ENCODE data around the gene PPIL1. TPM values are rescaled to one million over a fixed set of nuclear protein-coding genes. Genes with fewer than 3 reads are reported as not detected.

The PPIL1 gene
- total RNA-seq, 6 experiments from 2014 or later = 36.1 to 46.8 (median 39.6) TPM

- H3K27ac Mint-ChIP-seq = no peak overlapping the region
Observed at GRCh38 chr6:36884610-36885009, 10.0 kb upstream of the PPIL1 start.

GRCh38 chr6:36875250-36875633 lies 639 bp upstream of the PPIL1 start:
- H3K27me3 Mint-ChIP-seq (ENCODE audit: insufficient read depth) = no peaks in the 10 kb centered on the region
- H3K4me1 Mint-ChIP-seq (ENCODE audit: low read depth) = peaks cover 61% of the 10 kb centered on the region
- no peak for DNase-seq
- peak overlapping the region; percentile 100 for H3K27ac Mint-ChIP-seq
- peak overlapping the region; percentile 99 for H3K4me3 Mint-ChIP-seq
- H3K36me3 Mint-ChIP-seq (ENCODE audit: low read depth) = peaks cover 13% of the 10 kb centered on the region; the same call in 1 of the 2 replicates
- no peaks in the 10 kb centered on the region for H3K9me3 Mint-ChIP-seq
- TF ChIP-seq CTCF (IDR thresholded peaks at IDR 0.05) = no peak

More at GRCh38 chr6:36884610-36885009, 10.0 kb upstream of the PPIL1 start:
- Mint-ChIP-seq H3K4me1 (ENCODE audit: low read depth) (peaks cover 37% of the 10 kb centered on the region), H3K4me3 (no peak overlapping the region), H3K27me3 (ENCODE audit: insufficient read depth) (no peaks in the 10 kb centered on the region; the same call in 1 of the 2 replicates), H3K36me3 (ENCODE audit: low read depth) (no peaks in the 10 kb centered on the region; the same call in 1 of the 2 replicates), H3K9me3 (no peaks in the 10 kb centered on the region)
- DNase-seq = no peak
- TF ChIP-seq CTCF (IDR thresholded peaks at IDR 0.05) = no peak

GRCh38 chr6:36873612-36874442 lies 776 bp downstream of the PPIL1 start:
- peaks cover 52% of the 10 kb centered on the region for H3K4me1 Mint-ChIP-seq (ENCODE audit: low read depth)
- TF ChIP-seq CTCF (IDR thresholded peaks at IDR 0.05) = peak; percentile 37; the same call in 1 of the 2 replicates
- no peaks in the 10 kb centered on the region for H3K27me3 Mint-ChIP-seq (ENCODE audit: insufficient read depth)
- H3K36me3 Mint-ChIP-seq (ENCODE audit: low read depth) = peaks cover 16% of the 10 kb centered on the region; the same call in 1 of the 2 replicates
- no peaks in the 10 kb centered on the region for H3K9me3 Mint-ChIP-seq
- no peak for DNase-seq
- H3K27ac Mint-ChIP-seq = peak overlapping the region; percentile 100
- H3K4me3 Mint-ChIP-seq = peak overlapping the region; percentile 99

GRCh38 chr6:36873115-36873514 lies 1.5 kb downstream of the PPIL1 start:
- Mint-ChIP-seq H3K9me3 (no peaks in the 10 kb centered on the region), H3K4me1 (ENCODE audit: low read depth) (peaks cover 53% of the 10 kb centered on the region), H3K36me3 (ENCODE audit: low read depth) (peaks cover 18% of the 10 kb centered on the region; the same call in 1 of the 2 replicates), H3K27ac (peak overlapping the region; percentile 100; the same call in 1 of the 2 replicates), H3K4me3 (peak overlapping the region; percentile 99), H3K27me3 (ENCODE audit: insufficient read depth) (no peaks in the 10 kb centered on the region)
- TF ChIP-seq CTCF (IDR thresholded peaks at IDR 0.05) = no peak
- no peak for DNase-seq

GRCh38 chr6:36871686-36872085 lies 2.9 kb downstream of the PPIL1 start:
- H3K36me3 Mint-ChIP-seq (ENCODE audit: low read depth) = peaks cover 29% of the 10 kb centered on the region; the same call in 1 of the 2 replicates

More at GRCh38 chr6:36871686-36872085, 2.9 kb downstream of the PPIL1 start:
- Mint-ChIP-seq H3K27ac (no peak overlapping the region), H3K4me1 (ENCODE audit: low read depth) (peaks cover 66% of the 10 kb centered on the region), H3K27me3 (ENCODE audit: insufficient read depth) (peaks cover 2% of the 10 kb centered on the region; the same call in 1 of the 2 replicates), H3K4me3 (no peak overlapping the region), H3K9me3 (no peaks in the 10 kb centered on the region)
- DNase-seq = no peak
- TF ChIP-seq CTCF (IDR thresholded peaks at IDR 0.05) = no peak

Data from HFFc6 (cell line).